H1 (cell line): Measurements from ENCODE around the gene MYLK. TPM values are rescaled to one million over a fixed set of nuclear protein-coding genes. Genes with fewer than 3 reads are reported as not detected.

Experiments used
- CTCF ChIA-PET: fragments of 300-600 bp; sonication (Branson Sonifier 250); formaldehyde crosslinking; loops from one replicate; lab custom pipeline; 2021; ENCODE audit not compliant: partially characterized antibody; lab: Charles Lee
- POLR2A ChIA-PET: fragments of 300-600 bp; sonication (Branson Sonifier 250); formaldehyde crosslinking; loops from one replicate; lab custom pipeline; 2021; ENCODE audit warnings: inconsistent platforms; ENCODE audit not compliant: partially characterized antibody; lab: Charles Lee
- DNase-seq, 2 experiments: peaks; one replicate each; pipeline versions ENCODE4 v3.0.0 to v3.0.0-alpha.2; 2010 to 2022; ENCODE audit warnings: low spot score in 2 of 2, low read depth in 1 of 2, mixed read lengths in 1 of 2
- FAIRE-seq: peaks from 2 replicates; lab custom pipeline; 2011; peaks lifted over from hg19 to GRCh38; lab: Jason Lieb, UNC
- H2AFZ ChIP-seq: 2 replicates; pipeline ENCODE4 v1.8.1; 2012; ENCODE audit warnings: low read length, inconsistent platforms
- H2AK5ac ChIP-seq: 2 replicates; pipeline ENCODE4 v1.6.1; 2013; ENCODE audit warnings: low read depth, low read length
- H2BK120ac ChIP-seq: replicated peaks from 2 replicates; pipeline ENCODE3; 2013; ENCODE audit warnings: low read depth, low read length, inconsistent platforms
- H2BK12ac ChIP-seq: 2 replicates; pipeline ENCODE4 v1.6.1; 2013; ENCODE audit warnings: low read depth, low read length
- H2BK15ac ChIP-seq: 2 replicates; pipeline ENCODE4 v1.6.1; 2013; ENCODE audit warnings: low read length
- H2BK20ac ChIP-seq: 2 replicates; pipeline ENCODE4 v1.6.1; 2013; ENCODE audit warnings: low read length
- H2BK5ac ChIP-seq: 2 replicates; pipeline ENCODE4 v1.6.1; 2013; ENCODE audit warnings: low read depth, low read length
- H3K14ac ChIP-seq: 2 replicates; pipeline ENCODE4 v1.6.1; 2013; ENCODE audit warnings: inconsistent platforms; ENCODE audit not compliant: insufficient read length
- H3K18ac ChIP-seq: 2 replicates; pipeline ENCODE4 v1.6.1; 2013; ENCODE audit warnings: low read length; ENCODE audit errors: extremely low read depth
- H3K23ac ChIP-seq: 2 replicates; pipeline ENCODE4 v1.6.1; 2013; ENCODE audit warnings: inconsistent platforms; ENCODE audit not compliant: insufficient read length
- H3K23me2 ChIP-seq: 2 replicates; pipeline ENCODE4 v1.6.1; 2013; ENCODE audit warnings: low read depth, low read length
- H3K27ac ChIP-seq: 2 replicates; pipeline ENCODE4 v1.6.1; 2011; ENCODE audit warnings: low read depth, low read length, inconsistent platforms
- H3K27me3 ChIP-seq, 4 experiments: replicated peaks in 1 of 4; 1 replicate in 1 of 4; 2 replicates in 3 of 4; pipeline versions ENCODE4 v1.6.1 to v1.8.1; 2011 to 2013; ENCODE audit warnings: low read length in 3 of 4, mild to moderate bottlenecking in 3 of 4, inconsistent platforms in 2 of 4, mixed read lengths in 2 of 4, moderate library complexity in 1 of 4; ENCODE audit not compliant: control insufficient read depth in 3 of 4, insufficient read depth in 3 of 4; ENCODE audit errors: extremely low read depth in 1 of 4
- H3K36me3 ChIP-seq, 4 experiments: 2 replicates each; pipeline versions ENCODE4 v1.6.1 to v1.8.1; 2011 to 2013; ENCODE audit warnings: mild to moderate bottlenecking in 4 of 4, low read length in 3 of 4, moderate library complexity in 2 of 4, control low read depth in 1 of 4, inconsistent platforms in 1 of 4; ENCODE audit not compliant: insufficient read depth in 4 of 4, control insufficient read depth in 2 of 4
- H3K4ac ChIP-seq: replicated peaks from 2 replicates; pipeline ENCODE3; 2013; ENCODE audit warnings: low read length, low read depth, mixed read lengths, inconsistent platforms; ENCODE audit not compliant: insufficient read length
- H3K4me1 ChIP-seq, 4 experiments: replicated peaks in 1 of 4; 1 replicate in 1 of 4; 2 replicates in 3 of 4; pipeline versions ENCODE4 v1.6.1 to v1.8.1; 2011 to 2013; ENCODE audit warnings: low read length in 3 of 4, inconsistent platforms in 2 of 4, mixed read lengths in 1 of 4; ENCODE audit not compliant: insufficient read depth in 4 of 4, control insufficient read depth in 3 of 4
- H3K4me2 ChIP-seq, 2 experiments: 2 replicates each; pipeline versions ENCODE4 v1.6.1 to v1.8.1; 2011 to 2013; ENCODE audit warnings: low read depth in 2 of 2, low read length in 2 of 2, control low read depth in 1 of 2, inconsistent platforms in 1 of 2, mild to moderate bottlenecking in 1 of 2; ENCODE audit not compliant: insufficient read depth in 1 of 2
- H3K4me3 ChIP-seq, 4 experiments: fragments of 200-600, 300-600 bp in 1 of 4; sonication (generic), shearing (Covaris generic), sonication (Bioruptor Twin) in 1 of 4; 2 replicates each; pipeline versions ENCODE4 v1.5.1 to v1.8.1; 2011 to 2016; ENCODE audit warnings: low read length in 4 of 4, low read depth in 3 of 4, control low read depth in 2 of 4, inconsistent platforms in 2 of 4, mild to moderate bottlenecking in 2 of 4, mixed read lengths in 1 of 4, moderate library complexity in 1 of 4; ENCODE audit not compliant: insufficient read depth in 2 of 4; ENCODE audit errors: extremely low read depth in 1 of 4
- H3K56ac ChIP-seq: replicated peaks from 2 replicates; pipeline ENCODE3; 2013; ENCODE audit warnings: low read depth, mild to moderate bottlenecking, mixed read lengths, low read length, inconsistent platforms; ENCODE audit not compliant: insufficient read length
- H3K79me1 ChIP-seq: 2 replicates; pipeline ENCODE4 v1.6.1; 2013; ENCODE audit warnings: low read depth, low read length, control low read depth
- H3K79me2 ChIP-seq, 2 experiments: 2 replicates each; pipeline versions ENCODE4 v1.6.1 to v1.8.1; 2012 to 2013; ENCODE audit warnings: low read length in 2 of 2, mild to moderate bottlenecking in 2 of 2, inconsistent platforms in 1 of 2; ENCODE audit not compliant: insufficient read depth in 2 of 2, control insufficient read depth in 1 of 2
- H3K9ac ChIP-seq, 4 experiments: replicated peaks in 1 of 4; 1 replicate in 1 of 4; 2 replicates in 3 of 4; pipeline versions ENCODE4 v1.6.1 to v1.8.1; 2011 to 2013; ENCODE audit warnings: low read depth in 3 of 4, low read length in 3 of 4, control low read depth in 2 of 4, mild to moderate bottlenecking in 2 of 4, moderate library complexity in 2 of 4, inconsistent platforms in 1 of 4; ENCODE audit errors: extremely low read depth in 1 of 4
- H3K9me3 ChIP-seq, 2 experiments: 2 replicates each; pipeline versions ENCODE4 v1.6.1 to v1.8.1; 2012 to 2013; ENCODE audit warnings: mild to moderate bottlenecking in 2 of 2, moderate library complexity in 2 of 2, control low read depth in 1 of 2, inconsistent platforms in 1 of 2, low read depth in 1 of 2, low read length in 1 of 2, mixed read lengths in 1 of 2; ENCODE audit not compliant: insufficient read depth in 2 of 2
- H4K20me1 ChIP-seq, 2 experiments: replicated peaks in 1 of 2; 2 replicates each; pipeline versions ENCODE3 to v1.8.1; 2011 to 2013; ENCODE audit warnings: inconsistent platforms in 2 of 2, low read length in 2 of 2, mild to moderate bottlenecking in 1 of 2; ENCODE audit not compliant: insufficient read depth in 2 of 2, control insufficient read depth in 1 of 2
- H4K5ac ChIP-seq: 2 replicates; pipeline ENCODE4 v1.6.1; 2013; ENCODE audit warnings: low read length, low read depth, mixed read lengths, inconsistent platforms; ENCODE audit not compliant: insufficient read length
- H4K8ac ChIP-seq: 2 replicates; pipeline ENCODE4 v1.8.0; 2013; ENCODE audit warnings: mild to moderate bottlenecking, moderate library complexity, low read length, inconsistent platforms; ENCODE audit not compliant: insufficient read depth; ENCODE audit errors: extremely low read depth
- H4K91ac ChIP-seq: replicated peaks from 2 replicates; pipeline ENCODE3; 2013; ENCODE audit warnings: low read length, mixed read lengths, inconsistent platforms; ENCODE audit not compliant: insufficient read length
- BCL11A ChIP-seq, 2 experiments: IDR thresholded peaks; one replicate each; pipeline ENCODE4 v1.6.1; 2011; ENCODE audit warnings: low read depth in 2 of 2, low read length in 2 of 2, mild to moderate bottlenecking in 2 of 2
- CEBPB ChIP-seq: IDR thresholded peaks from 2 replicates; pipeline ENCODE4 v1.6.1; 2012; ENCODE audit warnings: low read depth, low read length
- CHD1 ChIP-seq: IDR thresholded peaks from 2 replicates; pipeline ENCODE4 v1.6.1; 2012; ENCODE audit warnings: low read depth, low read length, improper control_type of control experiment
- FOSL1 ChIP-seq: IDR thresholded peaks from 2 replicates; pipeline ENCODE4 v1.6.1; 2011; ENCODE audit warnings: mild to moderate bottlenecking, low read depth, low read length, moderate library complexity; ENCODE audit not compliant: insufficient read depth
- GTF2F1 ChIP-seq: IDR thresholded peaks from 2 replicates; pipeline ENCODE4 v1.6.1; 2012; ENCODE audit warnings: low read depth, low read length, improper control_type of control experiment, borderline replicate concordance
- HDAC6 ChIP-seq: IDR thresholded peaks from one replicate; pipeline ENCODE4 v1.7.1; 2012; ENCODE audit warnings: low read depth, mild to moderate bottlenecking, inconsistent platforms, low read length, moderate library complexity
- JUN ChIP-seq: IDR thresholded peaks from 2 replicates; pipeline ENCODE4 v1.6.1; 2011; ENCODE audit warnings: low read depth, mild to moderate bottlenecking, improper control_type of control experiment, low read length
- POLR2A ChIP-seq, 2 experiments: IDR thresholded peaks; 1 replicate in 1 of 2; 2 replicates in 1 of 2; pipeline ENCODE4 v1.6.1; 2011; ENCODE audit warnings: low read depth in 2 of 2, low read length in 2 of 2, mild to moderate bottlenecking in 2 of 2; ENCODE audit errors: control extremely low read depth in 1 of 2
- SIRT6 ChIP-seq: IDR thresholded peaks from one replicate; pipeline ENCODE4 v1.7.1; 2012; ENCODE audit warnings: low read length, inconsistent platforms
- SP2 ChIP-seq: IDR thresholded peaks from 2 replicates; pipeline ENCODE4 v1.6.1; 2012; ENCODE audit warnings: mild to moderate bottlenecking, low read length, inconsistent platforms
- SUZ12 ChIP-seq: fragments of 200-600 bp; sonication (generic); IDR thresholded peaks from 2 replicates; pipeline ENCODE4 v1.6.1; 2012; ENCODE audit warnings: mild to moderate bottlenecking, inconsistent platforms, low read length, moderate library complexity, mixed read lengths
- TBP ChIP-seq: IDR thresholded peaks from 2 replicates; pipeline ENCODE4 v1.6.1; 2011; ENCODE audit warnings: low read depth, low read length, improper control_type of control experiment
- TEAD4 ChIP-seq: IDR thresholded peaks from 2 replicates; pipeline ENCODE4 v1.6.1; 2012; ENCODE audit warnings: low read depth, low read length, inconsistent platforms, mixed read lengths
- polyA plus RNA-seq, 7 experiments: library from polyadenylated mRNA; depleted of rRNA in 3 of 7; stranded (reverse) in 5 of 7; unstranded in 2 of 7; fragments of >200 nt in 5 of 7; fragments of 200-250 nt in 2 of 7; gene quantifications; 1 replicate in 5 of 7; 2 replicates in 1 of 7; 4 replicates in 1 of 7; pipeline versions ENCODE4 v1.2.1 to v1.2.3, GENCODE V29; 2011 to 2013; ENCODE audit warnings: missing spikeins in 2 of 7, mixed read lengths in 2 of 7
- total RNA-seq: library from RNA; stranded (reverse); fragmentation: NEBNext Ultra II Directional; extraction: Animal tissue kit (Norgen Biotek cat#: 25700); gene quantifications from 2 replicates; pipeline ENCODE4 v1.2.1, GENCODE V29; 2021
- TF ChIP-seq, protein P1 (sequence below), 3 experiments: IDR thresholded peaks; 1 replicate in 2 of 3; 2 replicates in 1 of 3; pipeline versions ENCODE4 v1.5.1 to v1.6.1; 2011; ENCODE audit warnings: low read length in 3 of 3, mild to moderate bottlenecking in 3 of 3, inconsistent platforms in 2 of 3, low read depth in 1 of 3, moderate library complexity in 1 of 3; ENCODE audit not compliant: insufficient read depth in 1 of 3; ENCODE audit errors: control extremely low read depth in 1 of 3
- TF ChIP-seq, protein P2 (sequence below): IDR thresholded peaks from 2 replicates; pipeline ENCODE4 v1.6.1; 2012; ENCODE audit warnings: inconsistent platforms

The MYLK gene
- total and polyA plus RNA-seq, 2 of the 8 experiments (the other 6 are each of a cell fraction or from before 2014, with no cell fraction given) = 11.6 to 21.3 TPM

DNA sequence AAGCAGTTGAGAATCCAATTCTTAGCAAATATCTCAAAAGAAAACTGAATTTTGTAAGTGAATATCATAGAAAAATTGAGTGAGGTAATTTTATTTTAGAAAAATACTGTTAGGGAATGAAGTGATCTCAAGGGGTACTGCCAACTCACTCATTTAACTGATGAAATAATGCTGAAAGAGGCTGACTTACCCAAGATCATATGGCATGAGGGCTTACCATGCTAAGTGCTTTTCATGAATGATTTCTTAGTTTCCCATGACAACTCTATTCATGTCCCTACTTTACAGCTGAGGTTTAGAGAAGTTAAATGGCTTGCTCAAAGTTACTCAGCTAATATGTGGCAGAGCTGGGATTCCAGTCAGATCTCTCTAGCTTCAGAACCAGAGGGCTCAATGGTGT, 46.3 kb upstream of the MYLK start:
- Histone ChIP-seq H3K27me3 (no peaks in the 10 kb centered on the region), H4K5ac (no peak overlapping the region), H3K36me3 (peaks cover 2 to 57% (median 14%) of the 10 kb centered on the region in 4 experiments; a peak in 7 of 8 replicates), H2AFZ (no peak overlapping the region), H4K8ac (no peak overlapping the region), H3K18ac (no peak overlapping the region), H3K79me2 (no peaks in the 10 kb centered on the region), H3K4me2 (no peak overlapping the region), H3K4me3 (no peak overlapping the region), H2BK15ac (no peak overlapping the region), H2BK12ac (no peak overlapping the region), H3K56ac (no peak overlapping the region), H2AK5ac (no peak overlapping the region), H4K20me1 (no peaks in the 10 kb centered on the region), H3K27ac (no peak overlapping the region), H2BK120ac (no peak overlapping the region), H2BK20ac (no peak overlapping the region), H3K14ac (no peak overlapping the region), H2BK5ac (no peak overlapping the region), H3K9ac (no peak overlapping the region), H3K79me1 (no peaks in the 10 kb centered on the region), H4K91ac (no peak overlapping the region), H3K23me2 (no peaks in the 10 kb centered on the region), H3K23ac (no peak overlapping the region), H3K4me1 (no peaks in the 10 kb centered on the region), H3K9me3 (no peaks in the 10 kb centered on the region), H3K4ac (no peak overlapping the region)
- DNase-seq (no peak), FAIRE-seq (no peak)
- ChIA-PET POLR2A (no interaction called here), CTCF (no interaction called here)
- TF ChIP-seq SUZ12 = no peak
- TF ChIP-seq SIRT6 = no peak
- TF ChIP-seq BCL11A (IDR thresholded peaks at IDR 0.05; ENCODE audit: low read depth in 2 of 2, low read length in 2 of 2) = no peak
- no peak for TF ChIP-seq CHD1
- TF ChIP-seq SP2 = no peak
- no peak for TF ChIP-seq JUN
- no peak for TF ChIP-seq TEAD4
- TF ChIP-seq CEBPB = no peak
- no peak for TF ChIP-seq POLR2A (IDR thresholded peaks at IDR 0.05; ENCODE audit: control extremely low read depth in 1 of 2, low read depth in 2 of 2, low read length in 2 of 2)
- TF ChIP-seq TBP = no peak
- TF ChIP-seq, protein P1, sequence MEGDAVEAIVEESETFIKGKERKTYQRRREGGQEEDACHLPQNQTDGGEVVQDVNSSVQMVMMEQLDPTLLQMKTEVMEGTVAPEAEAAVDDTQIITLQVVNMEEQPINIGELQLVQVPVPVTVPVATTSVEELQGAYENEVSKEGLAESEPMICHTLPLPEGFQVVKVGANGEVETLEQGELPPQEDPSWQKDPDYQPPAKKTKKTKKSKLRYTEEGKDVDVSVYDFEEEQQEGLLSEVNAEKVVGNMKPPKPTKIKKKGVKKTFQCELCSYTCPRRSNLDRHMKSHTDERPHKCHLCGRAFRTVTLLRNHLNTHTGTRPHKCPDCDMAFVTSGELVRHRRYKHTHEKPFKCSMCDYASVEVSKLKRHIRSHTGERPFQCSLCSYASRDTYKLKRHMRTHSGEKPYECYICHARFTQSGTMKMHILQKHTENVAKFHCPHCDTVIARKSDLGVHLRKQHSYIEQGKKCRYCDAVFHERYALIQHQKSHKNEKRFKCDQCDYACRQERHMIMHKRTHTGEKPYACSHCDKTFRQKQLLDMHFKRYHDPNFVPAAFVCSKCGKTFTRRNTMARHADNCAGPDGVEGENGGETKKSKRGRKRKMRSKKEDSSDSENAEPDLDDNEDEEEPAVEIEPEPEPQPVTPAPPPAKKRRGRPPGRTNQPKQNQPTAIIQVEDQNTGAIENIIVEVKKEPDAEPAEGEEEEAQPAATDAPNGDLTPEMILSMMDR (IDR thresholded peaks at IDR 0.05; ENCODE audit: control extremely low read depth in 1 of 3, insufficient read depth in 1 of 3, low read depth in 1 of 3, low read length in 3 of 3) = no peak
- TF ChIP-seq, protein P2, sequence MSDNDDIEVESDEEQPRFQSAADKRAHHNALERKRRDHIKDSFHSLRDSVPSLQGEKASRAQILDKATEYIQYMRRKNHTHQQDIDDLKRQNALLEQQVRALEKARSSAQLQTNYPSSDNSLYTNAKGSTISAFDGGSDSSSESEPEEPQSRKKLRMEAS = no peak
- no peak for TF ChIP-seq FOSL1
- TF ChIP-seq GTF2F1 = no peak
- TF ChIP-seq HDAC6 = no peak
